IMR-90 (cell line): ENCODE measurements around the gene RFX4. TPM values are rescaled to one million over a fixed set of nuclear protein-coding genes. Genes with fewer than 3 reads are reported as not detected.

Source experiments
- ATAC-seq: fragments of 200-7000 bp; cut with Tn5 transposase; 2 replicates; pipeline ENCODE4 v1.9.1; 2020; ENCODE audit warnings: low read depth, mild to moderate bottlenecking, moderate library complexity
- BruUV-seq: library from RNA; stranded (reverse); fragments of 400-500 nt; replicated peaks from 2 replicates; lab custom pipeline; 2021; lab: Mats Ljungman, UMichigan
- CTCF ChIA-PET: fragments of 300-600 bp; formaldehyde crosslinking; extraction: SDS; loops from one replicate; lab custom pipeline; 2021; ENCODE audit warnings: antibody characterized with exemption; lab: Yijun Ruan, JAX
- POLR2A ChIA-PET: fragments of 300-600 bp; sonication (Branson Sonifier 250); formaldehyde crosslinking; loops from one replicate; lab custom pipeline; 2022; ENCODE audit warnings: antibody characterized with exemption; ENCODE audit not compliant: unreplicated experiment; lab: Charles Lee
- DNase-seq: peaks from one replicate; pipeline ENCODE4 v3.0.0; 2013
- H2AFZ ChIP-seq: replicated peaks from 2 replicates; pipeline ENCODE3; 2013; ENCODE audit warnings: low read length, mild to moderate bottlenecking; ENCODE audit not compliant: poor library complexity
- H2AK5ac ChIP-seq: 2 replicates; pipeline ENCODE4 v1.6.1; 2013; ENCODE audit warnings: low read depth, low read length, inconsistent platforms
- H2AK9ac ChIP-seq: replicated peaks from 2 replicates; pipeline ENCODE3; 2013; ENCODE audit warnings: mild to moderate bottlenecking, low read depth, low read length, moderate library complexity; ENCODE audit not compliant: poor library complexity
- H2BK120ac ChIP-seq: 2 replicates; pipeline ENCODE4 v1.6.1; 2013; ENCODE audit warnings: low read depth, low read length, inconsistent platforms
- H2BK15ac ChIP-seq: 3 replicates; pipeline ENCODE4 v1.6.1; 2013; ENCODE audit warnings: low read depth, low read length, inconsistent platforms
- H2BK20ac ChIP-seq: 2 replicates; pipeline ENCODE4 v1.6.1; 2013; ENCODE audit warnings: low read depth, mild to moderate bottlenecking, inconsistent platforms, low read length, moderate library complexity
- H2BK5ac ChIP-seq: 2 replicates; pipeline ENCODE4 v1.6.1; 2013; ENCODE audit warnings: mild to moderate bottlenecking, low read depth, low read length, inconsistent platforms; ENCODE audit not compliant: poor library complexity, severe bottlenecking
- H3K14ac ChIP-seq: replicated peaks from 2 replicates; pipeline ENCODE4 v1.6.1; 2013; ENCODE audit warnings: low read depth, low read length, inconsistent platforms
- H3K18ac ChIP-seq: 2 replicates; pipeline ENCODE4 v1.6.1; 2013; ENCODE audit warnings: low read depth, low read length, control low read depth
- H3K23ac ChIP-seq: 2 replicates; pipeline ENCODE4 v1.6.1; 2013; ENCODE audit warnings: low read depth, low read length, inconsistent platforms
- H3K27ac ChIP-seq: 2 replicates; pipeline ENCODE4 v1.5.1; 2013; ENCODE audit warnings: mild to moderate bottlenecking, control low read depth, low read length; ENCODE audit not compliant: insufficient read depth
- H3K27me3 ChIP-seq: 2 replicates; pipeline ENCODE4 v1.6.1; 2013; ENCODE audit warnings: low read length; ENCODE audit not compliant: control insufficient read depth, insufficient read depth
- H3K36me3 ChIP-seq: 2 replicates; pipeline ENCODE4 v1.6.1; 2013; ENCODE audit warnings: low read length, mixed read lengths; ENCODE audit not compliant: control insufficient read depth, insufficient read depth
- H3K4ac ChIP-seq: 2 replicates; pipeline ENCODE4 v1.6.1; 2013; ENCODE audit warnings: low read depth, low read length, inconsistent platforms
- H3K4me1 ChIP-seq: 2 replicates; pipeline ENCODE4 v1.6.1; 2013; ENCODE audit warnings: low read length, mixed read lengths; ENCODE audit not compliant: control insufficient read depth, insufficient read depth
- H3K4me2 ChIP-seq: 2 replicates; pipeline ENCODE4 v1.6.1; 2013; ENCODE audit warnings: low read depth, mild to moderate bottlenecking, control low read depth, low read length, moderate library complexity
- H3K4me3 ChIP-seq: 2 replicates; pipeline ENCODE4 v1.5.1; 2013; ENCODE audit warnings: low read depth, mild to moderate bottlenecking, control low read depth, low read length, moderate library complexity; ENCODE audit not compliant: insufficient read depth
- H3K56ac ChIP-seq: 2 replicates; pipeline ENCODE4 v1.6.1; 2013; ENCODE audit warnings: low read length, inconsistent platforms; ENCODE audit not compliant: insufficient read depth; ENCODE audit errors: extremely low read depth
- H3K79me1 ChIP-seq, 2 experiments: 2 replicates each; pipeline ENCODE4 v1.6.1; 2013; ENCODE audit warnings: low read length in 2 of 2, inconsistent platforms in 1 of 2, low read depth in 1 of 2
- H3K9ac ChIP-seq: 2 replicates; pipeline ENCODE4 v1.6.1; 2013; ENCODE audit warnings: low read depth, low read length, control low read depth
- H3K9me1 ChIP-seq: 2 replicates; pipeline ENCODE4 v1.6.1; 2013; ENCODE audit warnings: low read length, inconsistent platforms; ENCODE audit not compliant: insufficient read depth
- H3K9me3 ChIP-seq: 2 replicates; pipeline ENCODE4 v1.6.1; 2013; ENCODE audit warnings: low read length; ENCODE audit not compliant: control insufficient read depth, insufficient read depth
- H4K20me1 ChIP-seq: 2 replicates; pipeline ENCODE4 v1.6.1; 2013; ENCODE audit warnings: low read length, inconsistent platforms; ENCODE audit not compliant: insufficient read depth
- H4K5ac ChIP-seq: 2 replicates; pipeline ENCODE4 v1.6.1; 2013; ENCODE audit warnings: mild to moderate bottlenecking, low read depth, low read length, control low read depth
- H4K8ac ChIP-seq, 2 experiments: 2 replicates each; pipeline ENCODE4 v1.6.1; 2013; ENCODE audit warnings: low read depth in 2 of 2, low read length in 2 of 2, control low read depth in 1 of 2, inconsistent platforms in 1 of 2
- H4K91ac ChIP-seq: 2 replicates; pipeline ENCODE4 v1.6.1; 2013; ENCODE audit warnings: low read depth, low read length, inconsistent platforms; ENCODE audit not compliant: insufficient read depth
- BHLHE40 ChIP-seq: fragments of 150-350 bp; IDR thresholded peaks from 2 replicates; pipeline ENCODE4 v1.6.1; 2016; ENCODE audit warnings: mild to moderate bottlenecking, low read depth, low read length
- CEBPB ChIP-seq: IDR thresholded peaks from 2 replicates; pipeline ENCODE4 v1.6.1; 2012; ENCODE audit warnings: low read depth, low read length, improper control_type of control experiment
- FOS ChIP-seq: fragments of 150-350 bp; IDR thresholded peaks from 2 replicates; pipeline ENCODE4 v1.6.1; 2016; ENCODE audit warnings: low read depth, low read length
- MXI1 ChIP-seq: IDR thresholded peaks from 2 replicates; pipeline ENCODE4 v1.6.1; 2012; ENCODE audit warnings: low read depth, mild to moderate bottlenecking, low read length, moderate library complexity, borderline replicate concordance
- RCOR1 ChIP-seq: IDR thresholded peaks from 2 replicates; pipeline ENCODE4 v1.6.1; 2012; ENCODE audit warnings: mild to moderate bottlenecking, low read length, improper control_type of control experiment; ENCODE audit not compliant: insufficient replicate concordance
- RFX5 ChIP-seq: IDR thresholded peaks from 2 replicates; pipeline ENCODE4 v1.8.0; 2012; ENCODE audit warnings: low read depth, mild to moderate bottlenecking, low read length, moderate library complexity
- SMC3 ChIP-seq: fragments of 150-350 bp; IDR thresholded peaks from 2 replicates; pipeline ENCODE4 v1.6.1; 2016; ENCODE audit warnings: low read depth, mild to moderate bottlenecking, antibody characterized with exemption, low read length, moderate library complexity
- dilution Hi-C: fragments of 300-500 bp; cut with HindIII; formaldehyde crosslinking; loops from one replicate; pipeline ENCODE4 v1.14.3; 2018; ENCODE audit warnings: low sequenced_read_pairs; ENCODE audit not compliant: unreplicated experiment
- in situ Hi-C: fragments of 300-500 bp; cut with MboI; formaldehyde crosslinking; loops from 3 replicates; pipeline ENCODE4 v1.14.3; 2019; ENCODE audit warnings: low sequenced_read_pairs, inconsistent platforms, mixed read lengths
- intact Hi-C: fragments of 100-400 bp; cut with micrococcal nuclease; formaldehyde crosslinking; loops from 2 replicates; pipeline ENCODE4 v1.10.0; 2022
- polyA plus RNA-seq, 3 experiments: library from polyadenylated mRNA; depleted of rRNA; stranded (reverse); fragments of >200 nt; gene quantifications; 2 replicates each; pipeline ENCODE4 v1.2.3, GENCODE V29; 2012; ENCODE audit warnings: low replicate concordance in 1 of 3
- total RNA-seq: library from RNA; depleted of rRNA; stranded (reverse); fragments of >200 nt; gene quantifications from 2 replicates; pipeline ENCODE4 v1.2.3, GENCODE V29; 2012
- TF ChIP-seq, protein P1 (sequence below): fragments of 150-350 bp; IDR thresholded peaks from 2 replicates; pipeline ENCODE4 v1.6.1; 2017; ENCODE audit warnings: mild to moderate bottlenecking, antibody characterized with exemption, low read length, low read depth

RFX4 gene
- total and polyA plus RNA-seq, 2 of the 4 experiments (the other 2 are of a cell fraction) = not detected

DNA sequence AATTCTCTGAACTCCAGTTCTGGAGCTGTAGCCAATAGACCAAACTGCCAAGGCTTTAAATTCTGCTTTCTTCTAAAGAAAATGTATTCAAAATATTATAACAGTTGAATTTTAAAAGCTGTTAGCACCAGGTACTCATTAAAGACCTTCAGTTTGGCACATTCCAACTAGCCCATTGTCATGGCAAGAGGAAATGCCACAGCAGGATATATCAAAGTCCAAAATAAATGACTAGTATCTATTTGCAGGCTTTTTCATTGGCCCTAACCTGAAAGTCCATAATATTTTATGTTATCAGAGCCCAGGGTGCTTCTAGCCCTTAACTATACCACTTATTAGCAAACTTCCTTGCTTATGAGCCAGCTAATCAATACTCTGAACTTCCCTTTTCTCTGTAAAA lies 188.6 kb downstream of the RFX4 start:
- Histone ChIP-seq H2BK20ac (no peak overlapping the region), H2AK5ac (no peak overlapping the region), H3K56ac (no peak overlapping the region), H3K4ac (no peak overlapping the region), H2AK9ac (no peak overlapping the region), H4K5ac (no peak overlapping the region), H2AFZ (no peak overlapping the region), H3K9ac (no peak overlapping the region), H3K79me1 (peaks cover 13 to 18% of the 10 kb centered on the region in 2 experiments), H3K27ac (no peak overlapping the region), H3K4me3 (no peak overlapping the region), H3K9me3 (no peaks in the 10 kb centered on the region), H3K18ac (no peak overlapping the region), H3K9me1 (no peaks in the 10 kb centered on the region), H3K36me3 (no peaks in the 10 kb centered on the region), H3K14ac (no peak overlapping the region), H4K20me1 (no peaks in the 10 kb centered on the region), H3K4me1 (peaks cover 1% of the 10 kb centered on the region), H4K91ac (no peak overlapping the region), H2BK15ac (no peak overlapping the region), H3K23ac (no peak overlapping the region), H3K4me2 (no peak overlapping the region), H2BK120ac (no peak overlapping the region), H3K27me3 (peaks cover 5% of the 10 kb centered on the region), H2BK5ac (no peak overlapping the region), H4K8ac (no peak overlapping the region)
- ATAC-seq (no peak), DNase-seq (no peak)
- POLR2A ChIA-PET = no interaction called here
- in situ Hi-C loops (no loop called here), intact Hi-C loops (loop anchor here (10.0 kb wide), 2 partner anchors 143 to 417 kb away; partner anchors contain the start of gene POLR3B), dilution Hi-C loops (no loop called here)
- CTCF ChIA-PET = no interaction called here
- TF ChIP-seq, protein P1, sequence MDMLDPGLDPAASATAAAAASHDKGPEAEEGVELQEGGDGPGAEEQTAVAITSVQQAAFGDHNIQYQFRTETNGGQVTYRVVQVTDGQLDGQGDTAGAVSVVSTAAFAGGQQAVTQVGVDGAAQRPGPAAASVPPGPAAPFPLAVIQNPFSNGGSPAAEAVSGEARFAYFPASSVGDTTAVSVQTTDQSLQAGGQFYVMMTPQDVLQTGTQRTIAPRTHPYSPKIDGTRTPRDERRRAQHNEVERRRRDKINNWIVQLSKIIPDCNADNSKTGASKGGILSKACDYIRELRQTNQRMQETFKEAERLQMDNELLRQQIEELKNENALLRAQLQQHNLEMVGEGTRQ = no peak
- TF ChIP-seq RFX5 = no peak
- TF ChIP-seq FOS = no peak
- TF ChIP-seq SMC3 = no peak
- no peak for TF ChIP-seq CEBPB
- no peak for TF ChIP-seq RCOR1
- no peak for TF ChIP-seq MXI1
- TF ChIP-seq BHLHE40 = no peak
- BruUV-seq = no TSS peak
